GM18520 (cell line): ENCODE measurements around the gene GMPR2.
A peak's percentile ranks its signal among the peaks of the same experiment; 100 is the strongest.
"Not testable (repeated sequence)": the region's sequence is repeated elsewhere in the genome, so short reads cannot be mapped to it uniquely, and the experiment has no call there.

Source experiments
- ATAC-seq: cut with Tn5 transposase; IDR thresholded peaks from one replicate; pipeline ENCODE4 v1.9.1; 2021; ENCODE audit not compliant: unreplicated experiment

Gene GMPR2

GRCh38 chr14:24228902-24229301 is 3.8 kb upstream of the GMPR2 start:
- no peak for ATAC-seq

- no peak for ATAC-seq
These were observed 1.2 kb upstream of the GMPR2 start for GRCh38 chr14:24231263-24232120.

GRCh38 chr14:24232121-24232644 is 546 bp upstream of the GMPR2 start, which contains the start of gene NEDD8:
NEDD8 (minus strand) TSS chr14:24232367; CDS start chr14:24232267, 100 bp downstream.
- ATAC-seq = peak; percentile 59

- ATAC-seq = no peak
These were observed 773 bp downstream of the GMPR2 start for GRCh38 chr14:24233538-24233866.

GRCh38 chr14:24234095-24235005 is 1.6 kb downstream of the GMPR2 start:
- no peak for ATAC-seq

- no peak for ATAC-seq
These were observed 3.3 kb downstream of the GMPR2 start for GRCh38 chr14:24235804-24236688.

- no peak for ATAC-seq
These were observed 4.1 kb downstream of the GMPR2 start for GRCh38 chr14:24236689-24237462.

- ATAC-seq = no peak
These were observed 4.8 kb downstream of the GMPR2 start for GRCh38 chr14:24237463-24237955.

GRCh38 chr14:24238123-24238522 is 5.4 kb downstream of the GMPR2 start:
- ATAC-seq = no peak

GRCh38 chr14:24238527-24239037 is 5.9 kb downstream of the GMPR2 start:
- ATAC-seq = no peak

GRCh38 chr14:24240110-24240918 is 7.6 kb downstream of the GMPR2 start:
- no peak for ATAC-seq

GRCh38 chr14:24241829-24242443 is 9.2 kb downstream of the GMPR2 start:
- ATAC-seq = peak; percentile 57

- ATAC-seq = no peak
These were observed 10.7 kb downstream of the GMPR2 start for GRCh38 chr14:24243336-24243836.

- not testable (repeated sequence) for ATAC-seq
These were observed 12.6 kb downstream of the GMPR2 start for GRCh38 chr14:24245350-24245749.

GRCh38 chr14:24246765-24247212 is 14.1 kb downstream of the GMPR2 start:
- no peak for ATAC-seq

GRCh38 chr14:24247422-24247821 is 14.7 kb downstream of the GMPR2 start:
- no peak for ATAC-seq

- ATAC-seq = no peak
These were observed 16.7 kb downstream of the GMPR2 start for GRCh38 chr14:24249230-24250021.
